Choroid plexus epithelial cell (primary cell): ENCODE measurements around the gene PTPN2.
"Not testable (repeated sequence)": the region's sequence is repeated elsewhere in the genome, so short reads cannot be mapped to it uniquely, and the experiment has no call there.

Source experiments
- DNase-seq: peaks from one replicate; pipeline ENCODE4 v3.0.0-alpha.2; 2010; ENCODE audit warnings: low read depth
- H3K4me3 ChIP-seq: 2 replicates; pipeline ENCODE4 v1.5.1; 2011; ENCODE audit warnings: low read depth, mild to moderate bottlenecking, control low read depth, low read length, moderate library complexity
- TF ChIP-seq, protein P1 (sequence below): conservative IDR thresholded peaks from 2 replicates; pipeline ENCODE4 v1.5.1; 2011; ENCODE audit warnings: low read depth, mild to moderate bottlenecking, control low read depth, inconsistent platforms, low read length, moderate library complexity

PTPN2 gene

DNA sequence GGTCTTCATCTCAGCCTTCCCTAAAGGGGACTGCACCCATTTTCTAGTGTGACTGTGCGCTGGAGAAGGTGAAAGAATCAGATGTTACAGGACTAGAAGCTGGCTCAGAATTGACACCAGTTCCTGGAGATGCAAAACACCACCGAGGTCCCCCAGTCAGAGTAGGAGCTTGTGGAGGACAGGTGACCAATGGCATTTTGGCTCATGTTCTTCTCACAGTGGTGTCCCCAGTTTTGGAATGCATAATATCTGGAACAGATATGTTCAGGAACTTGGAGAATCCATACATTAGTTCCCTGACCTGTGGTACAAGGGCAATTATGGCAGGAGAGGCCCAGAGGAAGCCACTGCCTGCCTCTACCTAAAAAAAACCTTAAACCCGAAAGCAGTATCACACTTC, 114.9 kb downstream of the PTPN2 start:
- DNase-seq: no peak
- H3K4me3 ChIP-seq: no peak overlapping the region

DNA sequence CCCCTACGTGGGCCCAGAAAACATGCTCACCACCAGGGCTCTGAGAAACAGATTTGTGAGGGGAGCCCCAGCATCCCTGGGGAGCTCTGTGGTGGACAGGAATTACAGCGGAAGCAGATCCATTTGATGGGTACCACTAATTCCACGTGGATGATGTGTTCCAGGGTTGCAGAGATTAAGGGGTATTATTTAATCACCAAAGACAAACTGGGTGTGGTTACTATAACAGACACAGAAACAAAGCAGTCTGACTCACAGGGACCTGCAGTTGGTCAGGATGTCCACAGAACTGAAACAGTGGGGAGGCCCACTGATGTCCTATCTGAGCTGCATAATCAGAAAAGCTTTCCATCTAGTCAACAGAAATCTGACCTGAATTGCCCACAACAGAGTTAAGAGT, 115.4 kb downstream of the PTPN2 start:
- H3K4me3 ChIP-seq: no peak overlapping the region
- peak; percentile 39 for DNase-seq
- TF ChIP-seq, protein P1, sequence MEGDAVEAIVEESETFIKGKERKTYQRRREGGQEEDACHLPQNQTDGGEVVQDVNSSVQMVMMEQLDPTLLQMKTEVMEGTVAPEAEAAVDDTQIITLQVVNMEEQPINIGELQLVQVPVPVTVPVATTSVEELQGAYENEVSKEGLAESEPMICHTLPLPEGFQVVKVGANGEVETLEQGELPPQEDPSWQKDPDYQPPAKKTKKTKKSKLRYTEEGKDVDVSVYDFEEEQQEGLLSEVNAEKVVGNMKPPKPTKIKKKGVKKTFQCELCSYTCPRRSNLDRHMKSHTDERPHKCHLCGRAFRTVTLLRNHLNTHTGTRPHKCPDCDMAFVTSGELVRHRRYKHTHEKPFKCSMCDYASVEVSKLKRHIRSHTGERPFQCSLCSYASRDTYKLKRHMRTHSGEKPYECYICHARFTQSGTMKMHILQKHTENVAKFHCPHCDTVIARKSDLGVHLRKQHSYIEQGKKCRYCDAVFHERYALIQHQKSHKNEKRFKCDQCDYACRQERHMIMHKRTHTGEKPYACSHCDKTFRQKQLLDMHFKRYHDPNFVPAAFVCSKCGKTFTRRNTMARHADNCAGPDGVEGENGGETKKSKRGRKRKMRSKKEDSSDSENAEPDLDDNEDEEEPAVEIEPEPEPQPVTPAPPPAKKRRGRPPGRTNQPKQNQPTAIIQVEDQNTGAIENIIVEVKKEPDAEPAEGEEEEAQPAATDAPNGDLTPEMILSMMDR: no peak

More for the DNA sequence above, 114.9 kb downstream of the PTPN2 start:
- TF ChIP-seq, protein P1: no peak

DNA sequence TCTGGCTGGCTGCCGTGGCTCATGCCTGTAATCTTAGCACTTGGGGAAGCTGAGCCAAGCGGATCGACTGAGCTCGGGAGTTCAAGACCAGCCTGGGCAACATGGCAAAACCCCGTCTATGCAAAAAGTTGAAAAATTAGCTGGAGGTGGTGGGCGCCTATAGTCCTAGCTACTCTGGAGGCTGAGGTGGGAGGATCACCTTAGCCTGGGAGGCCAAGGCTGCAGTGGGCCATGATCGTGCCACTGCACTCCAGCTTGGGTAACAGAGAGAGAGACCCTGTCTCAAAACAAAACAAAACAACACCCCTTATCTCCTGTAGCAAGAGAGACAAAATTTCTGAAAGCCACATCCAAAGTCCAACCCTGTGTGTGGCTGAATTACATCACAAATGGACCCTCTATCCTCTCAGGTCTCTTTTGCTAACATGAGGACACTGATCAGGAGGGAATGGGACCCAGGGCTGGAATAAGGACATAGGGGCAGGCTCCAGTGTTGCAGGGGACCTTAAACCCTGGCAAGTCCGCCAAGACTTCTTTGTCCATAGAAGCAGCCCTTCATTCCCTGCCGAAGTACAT, 116.4 kb downstream of the PTPN2 start:
- TF ChIP-seq, protein P1: no peak
- no peak for DNase-seq
- H3K4me3 ChIP-seq: no peak overlapping the region

DNA sequence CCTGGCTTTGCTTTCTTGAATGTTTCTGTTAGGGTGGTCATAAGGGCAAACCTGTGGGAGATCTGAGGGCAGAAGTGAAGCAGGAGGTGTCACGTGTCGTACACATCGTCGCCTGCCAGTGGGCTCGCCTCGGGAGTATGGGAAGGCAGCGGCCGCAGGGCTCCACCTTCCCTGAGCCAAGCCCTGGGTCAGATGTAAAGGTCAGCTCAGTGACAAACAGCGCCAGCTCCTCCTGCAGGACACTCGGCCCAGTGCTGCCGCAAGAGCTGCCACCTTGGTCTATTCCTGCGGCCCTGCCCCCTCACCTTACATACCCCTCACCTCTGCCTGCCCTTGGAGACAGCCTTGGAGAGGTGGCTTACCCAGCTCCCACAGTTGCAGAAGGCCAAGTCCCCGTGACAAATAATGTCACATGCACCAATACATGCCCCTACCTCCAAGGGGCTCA, 117.0 kb downstream of the PTPN2 start:
- no peak overlapping the region for H3K4me3 ChIP-seq

DNA sequence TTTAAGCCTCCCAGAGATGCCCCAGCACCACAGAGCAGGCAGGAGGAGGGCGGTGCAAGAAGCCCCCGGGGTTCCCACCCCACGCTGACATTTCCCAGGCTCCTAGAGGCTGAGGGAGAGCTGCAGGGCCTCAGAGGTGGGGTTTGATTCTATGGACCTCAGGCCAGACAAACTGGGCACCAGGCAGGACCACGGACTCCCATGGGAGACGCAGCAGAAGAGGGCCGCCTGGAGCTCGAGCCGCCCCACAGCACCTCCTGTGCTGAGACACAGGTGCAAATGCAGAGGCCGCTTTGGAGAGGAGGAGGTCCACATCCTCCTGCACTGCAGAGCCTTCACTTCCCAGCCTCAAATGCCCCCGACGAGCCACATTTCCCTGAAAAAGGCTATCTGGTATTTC, 118.5 kb downstream of the PTPN2 start:
- H3K4me3 ChIP-seq: no peak overlapping the region
- TF ChIP-seq, protein P1: no peak
- no peak for DNase-seq

More for the DNA sequence above, 117.0 kb downstream of the PTPN2 start:
- TF ChIP-seq, protein P1: peak; percentile 1
- no peak for DNase-seq

DNA sequence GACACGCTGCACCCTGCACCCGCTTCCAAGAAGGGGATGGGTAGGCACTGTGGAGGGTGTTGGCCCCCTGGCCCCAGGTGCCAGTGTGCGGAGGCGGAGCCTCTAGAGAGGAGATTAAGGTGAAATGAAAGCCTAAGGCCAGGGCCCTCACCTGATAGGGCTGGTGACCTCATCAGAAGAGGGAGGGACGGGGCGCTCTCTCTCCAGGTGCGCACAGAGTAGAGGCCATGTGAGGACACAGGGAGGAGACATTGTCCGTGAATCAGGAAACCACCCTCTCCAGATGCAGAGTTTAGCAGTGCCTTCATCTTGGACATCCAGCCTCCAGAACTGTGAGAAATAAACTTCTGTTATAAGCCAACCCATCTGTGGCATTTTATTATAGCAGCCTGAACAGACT, 118.9 kb downstream of the PTPN2 start:
- no peak overlapping the region for H3K4me3 ChIP-seq
- TF ChIP-seq, protein P1: no peak
- no peak for DNase-seq

DNA sequence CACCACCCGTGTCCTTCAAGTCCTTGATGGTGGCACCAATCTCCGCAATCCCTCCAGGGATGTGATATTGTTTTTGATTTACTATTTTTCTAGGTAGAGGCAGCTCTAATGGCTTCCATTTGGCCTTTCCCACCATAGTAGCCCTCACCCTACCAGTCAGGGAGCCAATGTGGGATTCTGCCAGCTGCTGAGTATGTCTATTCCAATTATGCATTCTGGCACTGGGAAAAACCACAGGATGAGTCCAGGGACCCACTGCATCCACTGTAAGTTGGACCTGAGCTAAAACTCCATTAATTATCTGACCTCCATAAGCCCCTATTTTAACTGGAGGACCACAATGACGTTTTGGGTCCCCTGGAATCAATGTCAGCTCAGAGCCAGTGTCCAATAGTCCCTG, 125.5 kb downstream of the PTPN2 start:
- DNase-seq, H3K4me3 ChIP-seq: not testable (repeated sequence)

DNA sequence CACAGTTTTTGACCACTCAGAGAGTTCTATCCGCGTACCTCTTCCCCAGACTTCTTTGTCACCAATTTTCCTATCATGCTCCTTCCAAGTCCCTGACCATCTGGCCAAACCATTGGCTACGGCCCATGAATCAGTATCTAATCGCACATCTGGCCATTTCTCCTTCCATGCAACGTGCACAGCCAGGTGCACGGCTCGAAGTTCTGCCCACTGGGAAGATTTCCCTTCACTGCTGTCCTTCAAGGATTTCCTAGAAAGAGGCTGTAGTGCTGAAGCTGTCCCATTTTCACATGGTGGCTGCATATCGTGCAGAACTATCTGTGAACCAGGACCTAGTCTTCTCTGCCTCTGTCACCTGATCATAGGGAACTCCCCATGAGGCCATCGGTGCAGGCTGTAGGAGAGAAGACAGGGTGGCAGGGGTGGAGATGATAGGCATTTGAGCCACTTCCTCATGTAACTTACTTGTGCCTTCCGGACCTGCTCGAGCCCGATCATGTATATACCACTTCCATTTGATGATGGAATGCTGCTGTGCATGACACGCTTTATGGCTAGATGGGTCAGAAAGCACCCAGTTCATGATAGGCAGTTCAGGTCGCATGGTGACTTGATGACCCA, 127.3 kb downstream of the PTPN2 start:
- H3K4me3 ChIP-seq, DNase-seq: not testable (repeated sequence)

DNA sequence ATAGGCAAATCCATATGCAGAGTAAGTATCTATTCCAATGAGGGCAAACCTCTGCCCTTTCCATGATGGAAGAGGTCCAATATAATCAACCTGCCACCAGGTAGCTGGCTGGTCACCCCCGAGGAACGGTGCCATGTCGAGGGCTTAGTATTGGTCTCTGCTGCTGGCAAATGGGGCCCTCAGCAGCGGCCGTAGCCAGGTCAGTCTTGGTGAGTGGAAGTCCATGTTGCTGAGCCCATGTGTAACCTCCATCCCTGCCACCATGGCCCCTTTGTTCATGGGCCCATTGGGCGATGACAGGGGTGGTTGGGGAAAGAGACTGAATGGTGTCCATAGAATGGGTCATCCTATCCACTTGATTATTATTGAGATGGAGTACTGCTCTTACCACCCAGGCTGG, 128.4 kb downstream of the PTPN2 start:
- DNase-seq, H3K4me3 ChIP-seq: not testable (repeated sequence)
